ENCODE data around the gene CDIP1. TPM values are rescaled to one million over a fixed set of nuclear protein-coding genes. Genes with fewer than 3 reads are reported as not detected.

CDIP1 gene
- total RNA-seq, 1 donor from 2014 or later: 18.9 TPM

GRCh38 chr16:4487955-4488498 is 50.5 kb downstream of the CDIP1 start:
- ATAC-seq: peak; percentile 68

DNA sequence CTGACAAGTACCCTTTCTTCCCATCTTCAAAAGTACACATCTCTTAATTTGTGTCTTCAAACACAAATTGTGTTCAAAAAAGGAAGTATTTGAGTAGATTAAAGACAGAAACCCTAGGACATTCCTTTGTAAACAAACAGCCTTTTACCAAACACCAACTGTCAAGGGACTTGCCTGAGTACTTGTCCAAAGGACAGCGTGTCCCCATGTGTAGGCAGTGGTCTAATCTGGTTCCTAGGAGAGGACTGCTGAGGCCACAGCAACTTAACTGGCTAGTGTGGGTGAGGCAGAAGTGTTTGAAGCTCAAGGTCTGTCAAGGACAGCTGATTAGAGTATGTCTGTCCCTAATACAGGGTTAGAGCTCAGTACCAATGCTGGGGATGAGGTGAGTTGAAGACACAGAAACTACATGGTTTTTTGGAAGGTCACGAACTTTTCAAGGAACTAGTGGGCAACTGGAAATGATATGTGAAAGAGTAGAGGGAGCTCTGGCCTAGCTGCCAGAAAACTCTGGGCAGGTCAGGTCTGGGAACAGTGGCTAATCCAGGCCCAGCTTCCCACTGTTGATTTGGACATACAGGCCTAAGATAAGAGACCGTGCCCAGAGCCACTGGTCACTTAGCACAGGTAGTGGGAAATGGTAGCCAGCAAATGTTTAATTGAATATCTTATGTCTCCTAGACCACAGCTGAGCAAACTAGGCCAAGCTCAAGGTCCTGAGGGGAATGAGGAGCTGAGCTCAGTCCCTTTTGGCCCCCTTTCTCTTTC is 52.3 kb downstream of the CDIP1 start:
- peak; percentile 17 for ATAC-seq

DNA sequence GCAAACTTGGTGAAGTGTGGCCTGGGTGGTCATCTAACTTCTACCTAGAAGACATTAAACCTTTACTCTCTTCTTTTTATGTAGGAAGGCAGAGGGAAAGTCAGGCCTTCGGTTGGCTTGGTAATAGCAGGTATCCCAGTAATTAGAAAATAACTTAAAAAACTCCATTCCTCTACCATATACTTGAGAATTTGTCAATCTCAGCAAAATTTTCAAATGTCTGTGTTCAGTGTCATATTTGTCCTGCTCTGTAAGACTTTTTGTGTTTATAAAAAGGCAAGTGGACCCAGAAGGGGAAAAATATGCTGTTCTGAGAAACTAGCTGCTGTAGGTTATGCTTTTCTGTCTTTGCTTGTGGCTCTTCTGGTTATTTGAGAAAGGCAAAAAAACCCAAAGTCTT is 56.6 kb downstream of the CDIP1 start:
- no peak for ATAC-seq

- no peak for ATAC-seq
Observed at GRCh38 chr16:4481526-4481925, 57.0 kb downstream of the CDIP1 start.

DNA sequence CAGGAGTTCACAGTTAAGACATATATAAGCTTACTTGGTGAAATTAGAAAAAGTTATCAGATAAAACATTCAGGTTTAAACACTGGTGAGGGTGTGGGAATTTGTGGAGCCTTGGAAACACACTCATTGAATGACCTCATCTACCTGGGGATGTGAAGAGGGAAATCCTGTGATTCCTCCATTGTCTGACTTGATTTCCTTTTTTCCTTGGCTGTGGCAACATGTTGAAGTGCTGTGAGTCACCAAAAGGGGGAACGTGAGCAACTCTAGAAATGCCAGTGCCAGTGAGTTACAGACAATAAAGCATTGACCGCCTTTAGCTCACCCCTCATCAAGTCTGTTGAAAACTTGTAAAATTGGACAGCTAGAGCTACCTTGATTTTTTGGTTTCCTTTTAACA is 60.6 kb downstream of the CDIP1 start:
- ATAC-seq: peak; percentile 14

- peak; percentile 95 for ATAC-seq
Observed at GRCh38 chr16:4475880-4476788, 62.4 kb downstream of the CDIP1 start, which contains the start of gene HMOX2. TSS of gene HMOX2 (plus strand) at chr16:4476398. CDS start at chr16:4505525, 29,127 bp downstream.

GRCh38 chr16:4474192-4474961 is 64.2 kb downstream of the CDIP1 start, which contains the start of gene NMRAL1:
TSS of gene NMRAL1 (minus strand) at chr16:4474625. CDS start at chr16:4474132, 493 bp downstream.
- peak; percentile 72 for ATAC-seq

DNA sequence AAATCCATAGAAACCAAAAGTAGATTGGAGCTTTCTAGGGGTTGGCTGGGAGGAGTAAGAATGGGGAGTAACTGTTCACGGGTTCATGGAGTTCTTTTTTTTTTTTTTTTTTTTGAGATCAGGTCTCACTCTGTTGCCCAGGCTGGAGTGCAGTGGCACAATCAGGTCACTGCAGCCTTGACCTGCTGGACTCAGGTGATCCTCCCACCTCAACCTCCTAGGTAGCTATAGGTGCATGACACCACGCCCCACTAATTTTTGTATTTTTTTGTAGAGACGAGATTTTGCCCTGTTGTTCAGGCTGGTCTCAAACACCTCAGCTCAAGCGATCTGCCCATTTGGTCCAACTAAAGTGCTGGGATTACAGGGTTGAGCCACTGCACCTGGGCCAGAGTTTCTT is 65.7 kb downstream of the CDIP1 start:
- ATAC-seq: no peak

GRCh38 chr16:4471869-4472268 is 66.7 kb downstream of the CDIP1 start:
- no peak for ATAC-seq

GRCh38 chr16:4468972-4469371 is 69.6 kb downstream of the CDIP1 start:
- ATAC-seq: no peak

DNA sequence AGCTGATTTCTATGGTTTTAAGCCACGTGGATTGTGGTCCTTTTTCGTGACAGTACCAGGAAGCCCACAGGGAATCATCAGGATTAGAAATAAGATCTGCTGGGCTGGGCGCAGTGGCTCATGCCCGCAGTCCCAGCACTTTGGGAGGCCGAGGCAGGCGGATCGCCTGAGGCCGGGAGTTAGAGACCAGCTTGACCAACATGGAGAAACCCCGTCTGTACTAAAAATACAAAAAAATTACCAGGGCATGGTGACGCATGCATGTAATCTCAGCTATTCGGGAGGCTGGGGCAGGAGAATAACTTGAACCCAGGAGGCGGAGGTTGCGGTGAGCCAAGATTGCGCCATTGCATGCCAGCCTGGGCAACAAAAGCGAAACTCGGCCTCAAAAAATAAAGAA is 70.7 kb downstream of the CDIP1 start:
- ATAC-seq: no peak

- no peak for ATAC-seq
Observed at GRCh38 chr16:4465977-4466779, 72.4 kb downstream of the CDIP1 start.

DNA sequence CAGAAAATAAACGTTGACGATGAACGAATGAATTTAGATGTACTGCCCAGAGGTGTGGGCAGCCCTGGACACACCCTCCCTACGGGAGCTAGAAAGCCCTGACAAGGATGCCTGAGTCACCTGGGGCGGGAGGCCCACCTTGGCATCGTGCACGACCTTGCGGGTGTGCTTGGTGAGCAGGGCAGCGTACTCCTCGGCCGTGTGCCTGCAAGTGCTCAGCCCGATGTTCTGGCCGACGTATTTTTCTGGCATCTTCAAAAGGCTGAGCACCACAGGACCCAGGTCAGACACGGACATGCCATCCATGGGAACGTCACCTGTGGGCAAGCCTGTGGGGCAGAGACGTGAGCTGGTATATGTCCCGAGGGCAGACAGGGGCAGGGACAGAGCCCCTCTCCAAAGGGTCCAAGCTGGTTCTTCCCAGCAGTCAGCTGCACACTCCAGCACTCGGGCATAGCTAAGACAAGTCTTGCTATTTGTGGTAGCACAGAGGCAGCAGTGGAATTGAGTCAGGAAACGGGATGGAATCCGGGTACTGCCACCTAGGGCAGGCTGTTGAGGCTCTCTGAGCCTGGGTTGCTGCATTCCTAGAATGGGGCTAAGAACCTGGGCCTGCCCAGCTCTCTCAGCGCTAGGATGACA is 74.9 kb downstream of the CDIP1 start:
- ATAC-seq: peak; percentile 19

- ATAC-seq: peak; percentile 50
Observed at GRCh38 chr16:4461250-4462085, 77.1 kb downstream of the CDIP1 start.

- no peak for ATAC-seq
Observed at GRCh38 chr16:4460936-4461249, 77.7 kb downstream of the CDIP1 start.

Other genes with a start within 250 kb of the CDIP1 start
- gene GLIS2, start 222.7 kb downstream of the CDIP1 start, total RNA-seq: 0.80 TPM
- gene PAM16, start 187.5 kb downstream of the CDIP1 start, total RNA-seq: 34.3 TPM
- gene VASN, start 166.9 kb downstream of the CDIP1 start, total RNA-seq: 16.6 TPM
- 7.9 TPM for gene CORO7, start 122.2 kb downstream of the CDIP1 start, total RNA-seq
- gene DNAJA3, start 112.9 kb downstream of the CDIP1 start, total RNA-seq: 40.2 TPM
- 35.2 TPM for gene NMRAL1, start 64.1 kb downstream of the CDIP1 start, total RNA-seq
- 46.6 TPM for gene HMOX2, start 62.4 kb downstream of the CDIP1 start, total RNA-seq
- 0.04 TPM for gene C16orf96, start 17.6 kb upstream of the CDIP1 start, total RNA-seq
- gene UBALD1, start 76.1 kb upstream of the CDIP1 start, total RNA-seq: 12.7 TPM
- 19.2 TPM for gene MGRN1, start 86.1 kb upstream of the CDIP1 start, total RNA-seq
- gene NUDT16L1, start 154.8 kb upstream of the CDIP1 start, total RNA-seq: 24.2 TPM
- 8.1 TPM for gene ANKS3, start 195.5 kb upstream of the CDIP1 start, total RNA-seq
- 0.28 TPM for gene DNAAF8, start 195.8 kb upstream of the CDIP1 start, total RNA-seq
- 5.2 TPM for gene ZNF500, start 228.4 kb upstream of the CDIP1 start, total RNA-seq
- not detected for gene SEPTIN12, start 249.6 kb upstream of the CDIP1 start, total RNA-seq